HCT116 (cell line): ENCODE measurements around the gene IZUMO1.

Experiments
- POLR2A ChIP-seq: IDR thresholded peaks from 2 replicates; pipeline ENCODE4 v1.7.0; 2011; ENCODE audit warnings: borderline replicate concordance; ENCODE audit not compliant: insufficient read depth, insufficient read length; ENCODE audit errors: extremely low read depth
- SP1 ChIP-seq: IDR thresholded peaks from 2 replicates; pipeline ENCODE4 v1.6.1; 2012; ENCODE audit warnings: low read depth
- TF ChIP-seq, protein P1 (sequence below), 3 experiments: fragments of 200-600 bp in 1 of 3; sonication (generic) in 1 of 3; IDR thresholded peaks in 2 of 3; conservative IDR thresholded peaks in 1 of 3; 2 replicates each; pipeline ENCODE4 v1.5.1; 2012 to 2017; ENCODE audit warnings: low read depth in 2 of 3, low read length in 2 of 3, antibody characterized with exemption in 1 of 3, borderline replicate concordance in 1 of 3, control low read depth in 1 of 3, mild to moderate bottlenecking in 1 of 3, mixed read lengths in 1 of 3, mixed run types in 1 of 3, moderate library complexity in 1 of 3; ENCODE audit not compliant: insufficient read depth in 1 of 3

DNA sequence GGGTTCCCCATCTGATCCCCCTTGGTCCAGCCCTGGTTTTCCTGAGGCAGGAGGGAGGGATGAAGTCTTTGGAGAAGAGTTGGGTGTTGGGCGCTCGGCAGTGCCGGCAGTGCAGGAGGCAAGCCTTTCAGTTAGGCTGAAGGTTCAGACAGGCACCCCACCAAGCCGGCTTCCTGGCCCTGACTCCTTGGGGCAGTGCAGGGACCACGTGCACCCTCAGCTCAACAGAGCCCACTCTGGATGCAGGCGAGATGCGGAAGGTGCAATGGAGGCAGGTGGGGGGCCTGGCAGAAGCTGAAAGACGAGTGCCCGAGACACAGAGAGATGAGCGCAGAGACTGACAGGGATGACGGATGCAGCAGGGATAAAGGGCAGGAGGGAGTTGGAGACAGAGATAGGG lies 38.2 kb downstream of the IZUMO1 start:
- TF ChIP-seq, protein P1, sequence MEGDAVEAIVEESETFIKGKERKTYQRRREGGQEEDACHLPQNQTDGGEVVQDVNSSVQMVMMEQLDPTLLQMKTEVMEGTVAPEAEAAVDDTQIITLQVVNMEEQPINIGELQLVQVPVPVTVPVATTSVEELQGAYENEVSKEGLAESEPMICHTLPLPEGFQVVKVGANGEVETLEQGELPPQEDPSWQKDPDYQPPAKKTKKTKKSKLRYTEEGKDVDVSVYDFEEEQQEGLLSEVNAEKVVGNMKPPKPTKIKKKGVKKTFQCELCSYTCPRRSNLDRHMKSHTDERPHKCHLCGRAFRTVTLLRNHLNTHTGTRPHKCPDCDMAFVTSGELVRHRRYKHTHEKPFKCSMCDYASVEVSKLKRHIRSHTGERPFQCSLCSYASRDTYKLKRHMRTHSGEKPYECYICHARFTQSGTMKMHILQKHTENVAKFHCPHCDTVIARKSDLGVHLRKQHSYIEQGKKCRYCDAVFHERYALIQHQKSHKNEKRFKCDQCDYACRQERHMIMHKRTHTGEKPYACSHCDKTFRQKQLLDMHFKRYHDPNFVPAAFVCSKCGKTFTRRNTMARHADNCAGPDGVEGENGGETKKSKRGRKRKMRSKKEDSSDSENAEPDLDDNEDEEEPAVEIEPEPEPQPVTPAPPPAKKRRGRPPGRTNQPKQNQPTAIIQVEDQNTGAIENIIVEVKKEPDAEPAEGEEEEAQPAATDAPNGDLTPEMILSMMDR (IDR thresholded peaks at IDR 0.05 in 2 of 3, conservative IDR thresholded peaks at IDR 0.05 in 1 of 3; ENCODE audit: borderline replicate concordance in 1 of 3, insufficient read depth in 1 of 3, low read depth in 2 of 3, low read length in 2 of 3), result no peak
- no peak for TF ChIP-seq SP1
- no peak for TF ChIP-seq POLR2A
